IPS-18c (cell line): ENCODE measurements around the gene TRAF7.
A peak's percentile ranks its signal among the peaks of the same experiment; 100 is the strongest.

Source experiments
- H3K4me3 ChIP-seq: 2 replicates; pipeline ENCODE4 v1.7.0; 2013; ENCODE audit warnings: low read depth, mild to moderate bottlenecking, low read length, moderate library complexity; ENCODE audit not compliant: insufficient read depth
- H3K9me3 ChIP-seq: one replicate; pipeline ENCODE4 v1.6.1; 2013; ENCODE audit warnings: mild to moderate bottlenecking, low read length, moderate library complexity; ENCODE audit not compliant: control insufficient read depth, insufficient read depth

Gene TRAF7

GRCh38 chr16:2186064-2186463, 30.5 kb downstream of the TRAF7 start:
- H3K4me3 ChIP-seq = no peak overlapping the region
- H3K9me3 ChIP-seq = no peaks in the 10 kb centered on the region

GRCh38 chr16:2186505-2186904, 30.9 kb downstream of the TRAF7 start:
- H3K9me3 ChIP-seq = no peaks in the 10 kb centered on the region
- no peak overlapping the region; the same call in 1 of the 2 replicates for H3K4me3 ChIP-seq

GRCh38 chr16:2187212-2187611, 31.6 kb downstream of the TRAF7 start:
- Histone ChIP-seq H3K4me3 (no peak overlapping the region), H3K9me3 (no peaks in the 10 kb centered on the region)

DNA sequence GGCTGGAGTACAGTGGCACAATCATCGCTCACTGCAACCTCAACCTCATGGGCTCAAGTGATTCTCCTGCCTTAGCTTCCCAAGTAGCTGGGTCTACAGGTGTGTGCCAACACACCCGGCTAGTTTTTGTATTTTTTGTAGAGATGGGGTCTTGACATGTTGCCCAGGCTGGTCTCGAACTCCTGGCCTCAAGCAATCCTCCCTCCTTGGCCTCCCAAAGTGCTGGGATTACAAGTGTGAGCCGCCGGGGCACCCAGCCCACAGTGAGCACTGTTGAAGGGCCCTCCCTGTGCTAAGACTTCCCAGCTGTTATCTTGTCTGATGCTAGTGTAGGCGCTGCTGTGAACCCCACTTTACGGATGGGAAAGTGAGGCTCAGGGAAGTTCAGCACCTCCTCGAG, 32.8 kb downstream of the TRAF7 start:
- no peaks in the 10 kb centered on the region for H3K9me3 ChIP-seq
- H3K4me3 ChIP-seq = no peak overlapping the region

DNA sequence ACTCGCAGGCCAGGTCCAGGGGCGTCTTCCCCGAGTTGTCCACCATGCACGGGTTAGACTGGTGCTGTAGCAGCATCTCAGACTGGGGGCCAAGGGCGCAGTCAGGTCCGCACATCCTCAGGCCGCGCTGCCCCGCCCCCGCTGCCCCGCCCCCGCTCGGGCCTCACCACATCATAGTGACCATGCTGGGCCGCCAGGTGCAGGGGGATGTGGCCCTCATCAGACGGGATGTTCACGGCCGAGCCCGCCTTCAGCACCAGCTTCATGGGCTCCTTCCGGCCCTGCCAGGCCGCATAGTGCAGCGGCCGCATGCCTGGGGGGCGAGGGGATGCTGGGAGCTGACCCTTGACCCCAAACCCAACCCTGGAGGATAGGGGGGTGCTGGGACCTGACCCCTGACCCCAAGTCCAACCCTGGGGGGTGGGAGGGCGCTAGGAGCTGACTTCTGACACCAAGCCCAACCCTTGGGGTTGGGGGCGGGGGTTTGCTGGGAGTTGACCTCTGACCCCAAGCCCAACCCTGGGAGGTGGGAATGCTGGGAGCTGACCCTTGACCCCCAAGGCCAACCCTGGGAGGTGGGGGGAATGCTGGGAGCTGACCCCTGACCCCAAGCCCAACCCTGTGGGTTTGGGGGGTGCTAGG, 33.8 kb downstream of the TRAF7 start:
- Histone ChIP-seq H3K9me3 (no peaks in the 10 kb centered on the region), H3K4me3 (no peak overlapping the region)

DNA sequence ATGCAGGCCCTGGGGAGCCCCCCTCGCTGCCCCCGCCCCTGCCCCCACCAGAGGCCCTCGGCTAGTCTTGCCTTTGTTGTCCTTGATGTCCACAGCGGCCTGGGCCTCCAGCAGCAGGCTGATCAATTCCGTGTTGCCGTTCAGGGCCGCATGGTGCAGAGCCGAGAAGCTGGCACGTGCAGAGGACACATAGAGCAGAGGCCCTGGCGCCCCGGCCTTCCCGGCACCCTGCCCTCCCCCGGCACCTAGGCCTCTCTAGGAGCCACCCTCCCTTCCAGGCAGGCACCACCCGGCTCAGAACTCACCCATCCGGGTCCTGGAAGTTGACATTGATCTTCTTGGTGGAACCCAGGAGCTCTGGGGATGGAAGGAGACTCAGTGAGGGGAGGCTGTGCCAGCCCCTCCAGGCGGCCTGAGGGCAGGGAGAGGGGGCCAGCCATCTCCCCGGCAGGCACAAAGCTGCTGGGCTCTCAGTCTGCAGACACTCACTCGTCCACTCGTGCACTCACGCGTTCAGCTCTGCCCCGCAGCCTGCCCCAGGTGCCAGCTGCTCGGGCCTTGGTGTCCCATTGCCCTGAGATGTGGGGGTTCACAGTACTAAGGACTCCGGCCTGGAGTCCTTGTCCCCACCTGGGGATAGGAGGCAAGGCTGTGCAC, 34.5 kb downstream of the TRAF7 start:
- Histone ChIP-seq H3K4me3 (no peak overlapping the region), H3K9me3 (no peaks in the 10 kb centered on the region)

DNA sequence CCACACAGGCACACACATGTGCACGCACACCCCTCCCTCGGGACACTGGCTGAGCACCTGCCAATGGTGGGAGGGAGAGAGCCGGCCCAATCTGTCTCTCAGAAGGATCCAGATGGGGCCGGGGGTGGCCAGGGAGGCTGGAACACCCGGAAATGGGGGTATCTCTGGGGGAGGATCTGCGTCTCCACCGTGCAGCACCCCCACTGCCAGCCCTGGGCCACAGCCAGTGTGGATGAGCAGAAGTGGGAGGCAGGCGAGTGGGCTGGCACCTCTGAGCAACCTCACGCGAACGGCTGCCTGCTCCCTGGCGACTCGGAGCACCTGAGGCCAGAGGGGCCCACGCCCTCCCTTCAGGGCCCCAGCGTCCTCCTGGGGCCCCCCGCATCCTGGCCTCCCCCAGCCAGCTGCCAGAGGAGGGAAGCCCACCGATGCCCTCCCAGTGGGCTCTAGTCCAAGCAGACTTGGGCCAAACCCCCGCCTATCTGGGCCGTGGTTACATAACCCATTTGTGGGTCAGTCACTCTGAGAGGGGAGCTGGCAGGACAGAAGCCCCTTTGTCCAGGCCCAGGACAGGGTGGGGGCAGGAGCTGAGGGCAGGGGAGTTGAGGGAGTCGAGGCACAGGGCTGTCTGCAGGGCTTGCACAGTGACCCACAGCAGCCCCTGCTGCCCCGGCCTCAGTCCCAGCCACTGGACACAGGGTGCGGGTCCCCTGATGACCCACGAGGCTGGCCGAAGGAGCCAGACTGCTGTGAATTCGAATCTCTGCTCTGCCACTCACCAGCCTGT, 35.3 kb downstream of the TRAF7 start:
- no peaks in the 10 kb centered on the region for H3K9me3 ChIP-seq
- no peak overlapping the region for H3K4me3 ChIP-seq

GRCh38 chr16:2191446-2191706, 35.8 kb downstream of the TRAF7 start:
- Histone ChIP-seq H3K4me3 (no peak overlapping the region), H3K9me3 (no peaks in the 10 kb centered on the region)

GRCh38 chr16:2194166-2194834, 38.7 kb downstream of the TRAF7 start:
- no peak overlapping the region for H3K4me3 ChIP-seq
- H3K9me3 ChIP-seq = no peaks in the 10 kb centered on the region

DNA sequence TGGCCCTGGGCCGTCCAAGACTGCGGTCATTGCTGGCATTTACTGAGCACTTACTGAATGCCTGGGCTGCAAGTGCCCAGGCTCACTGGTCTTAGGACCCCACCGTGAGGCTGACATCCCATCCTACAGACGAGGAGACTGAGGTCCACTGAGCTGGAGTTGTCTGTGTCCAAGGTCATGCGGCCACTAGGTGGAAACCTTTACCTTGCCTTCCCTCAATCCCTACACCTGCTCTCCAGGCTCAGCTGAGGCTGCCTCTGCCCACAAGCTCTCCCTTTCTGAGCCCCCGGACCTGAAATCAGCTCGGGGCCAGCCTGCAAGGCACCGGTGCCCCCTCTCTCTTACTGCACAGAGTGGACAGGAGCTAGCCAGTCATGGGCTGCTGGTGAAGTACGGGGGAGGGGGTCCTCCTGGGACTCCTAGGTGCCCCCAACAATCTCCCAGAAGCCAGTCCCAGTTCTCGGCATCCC, 39.3 kb downstream of the TRAF7 start:
- H3K4me3 ChIP-seq = peak overlapping the region; percentile 57; the same call in 1 of the 2 replicates
- H3K9me3 ChIP-seq = no peaks in the 10 kb centered on the region

- no peaks in the 10 kb centered on the region for H3K9me3 ChIP-seq
- peak overlapping the region; percentile 57 for H3K4me3 ChIP-seq
These were observed 40.0 kb downstream of the TRAF7 start for GRCh38 chr16:2195322-2196161.

DNA sequence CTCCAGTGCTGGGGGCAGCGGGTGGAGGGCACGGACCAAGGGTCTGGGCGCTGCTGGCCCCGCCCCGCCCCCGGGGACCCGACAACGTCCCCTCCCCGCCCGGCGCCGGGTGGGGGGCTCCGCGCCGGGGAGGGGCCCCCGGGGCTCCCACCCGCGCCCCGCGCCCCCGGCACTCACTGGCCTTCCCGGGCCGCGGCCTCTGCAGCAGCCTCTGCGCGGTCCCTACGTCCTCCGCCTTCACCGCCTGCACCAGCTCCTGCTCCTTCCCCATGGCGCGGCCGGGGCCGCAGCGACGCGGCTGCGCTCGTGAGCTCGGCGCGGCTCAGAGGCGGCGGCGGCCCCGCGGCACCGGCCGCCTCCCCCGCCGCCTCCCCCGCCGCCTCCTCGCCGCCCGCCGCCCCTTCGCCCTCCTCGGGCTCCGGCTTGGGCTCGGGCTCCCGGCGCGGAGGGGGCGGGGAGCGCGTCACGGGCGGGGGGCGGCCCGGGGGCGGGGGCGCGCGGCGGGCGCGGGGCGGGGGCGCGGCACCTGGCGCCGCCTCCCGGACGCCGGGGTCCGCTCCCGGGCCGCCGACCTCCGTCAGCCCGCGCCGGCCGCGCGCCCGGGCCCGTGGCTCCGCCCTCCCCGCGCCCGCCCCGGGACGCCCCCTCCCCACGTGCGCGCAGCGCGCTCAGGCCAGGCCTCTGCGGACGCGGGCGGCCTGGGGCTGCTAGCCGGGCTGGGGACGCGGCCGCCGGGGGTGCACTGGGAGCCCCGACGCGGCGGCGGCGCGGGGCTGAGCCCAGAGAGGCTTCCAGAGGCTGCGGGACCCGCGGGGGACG, 40.8 kb downstream of the TRAF7 start, which contains the start of gene CASKIN1:
CASKIN1 (minus strand) TSS at position 444 of the 819 bp plus-strand sequence; CDS start at position 271, 173 bp downstream.
- H3K9me3 ChIP-seq = no peaks in the 10 kb centered on the region
- peak within 1 kb of the TSS; percentile 57 for H3K4me3 ChIP-seq

- Histone ChIP-seq H3K9me3 (no peaks in the 10 kb centered on the region), H3K4me3 (peak overlapping the region; percentile 51)
These were observed 41.5 kb downstream of the TRAF7 start for GRCh38 chr16:2196981-2197511.

GRCh38 chr16:2197765-2198164, 42.2 kb downstream of the TRAF7 start:
- Histone ChIP-seq H3K9me3 (no peaks in the 10 kb centered on the region), H3K4me3 (no peak overlapping the region)

- no peaks in the 10 kb centered on the region for H3K9me3 ChIP-seq
- H3K4me3 ChIP-seq = no peak overlapping the region
These were observed 42.7 kb downstream of the TRAF7 start for GRCh38 chr16:2198283-2198682.

DNA sequence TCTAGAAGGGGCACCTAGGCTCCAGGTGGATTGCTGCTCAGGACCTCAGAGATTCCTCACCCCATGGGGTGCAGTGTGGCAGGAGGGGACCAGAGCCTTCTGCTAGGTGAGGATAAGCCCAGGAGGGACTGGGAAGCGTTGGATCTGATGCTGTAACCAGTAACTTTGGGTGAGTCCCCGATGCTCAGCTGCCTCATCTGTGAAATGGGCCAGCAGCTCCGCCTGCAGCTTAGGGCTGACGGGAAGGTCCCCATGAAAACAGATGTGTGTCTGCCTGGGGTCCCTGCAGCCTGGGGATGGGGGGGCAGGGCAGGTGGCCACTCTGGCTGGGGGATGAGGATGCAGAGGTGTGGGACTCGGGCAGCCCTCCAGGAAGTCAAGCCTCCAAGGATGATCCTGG, 43.5 kb downstream of the TRAF7 start:
- no peaks in the 10 kb centered on the region for H3K9me3 ChIP-seq
- no peak overlapping the region for H3K4me3 ChIP-seq
